ENCODE data around the gene ZNF718.

ZNF718 gene

GRCh38 chr4:138935-139334 is 14.6 kb downstream of the ZNF718 start:
- no peaks in the 10 kb centered on the region for H3K36me3 ChIP-seq (ENCODE audit: insufficient read depth)
- no peaks in the 10 kb centered on the region for H3K4me1 ChIP-seq (ENCODE audit: low read depth, poor library complexity, severe bottlenecking)
- H3K27ac ChIP-seq, result no peak overlapping the region
- no peak overlapping the region for H2AFZ ChIP-seq (ENCODE audit: low read depth)
- H3K4me3 ChIP-seq (IDR thresholded peaks at IDR 0.05; ENCODE audit: insufficient read depth, low read depth, low read length), result no peak overlapping the region
- no peaks in the 10 kb centered on the region for H3K27me3 ChIP-seq (ENCODE audit: insufficient read depth, low read depth)
- H3K4me2 ChIP-seq, result no peak overlapping the region
- no peak overlapping the region for H3K9ac ChIP-seq
- H3K79me2 ChIP-seq (ENCODE audit: insufficient read depth, low read depth), result no peaks in the 10 kb centered on the region
- no peak for TF ChIP-seq CTCF (conservative IDR thresholded peaks at IDR 0.05; ENCODE audit: low read depth, low read length)
- no peaks in the 10 kb centered on the region for H4K20me1 ChIP-seq (ENCODE audit: insufficient read depth)

GRCh38 chr4:139691-140090 is 15.4 kb downstream of the ZNF718 start:
- H3K4me2 ChIP-seq, result no peak overlapping the region
- no peaks in the 10 kb centered on the region for H3K79me2 ChIP-seq (ENCODE audit: insufficient read depth, low read depth)
- H3K4me3 ChIP-seq (IDR thresholded peaks at IDR 0.05; ENCODE audit: insufficient read depth, low read depth, low read length), result no peak overlapping the region
- no peak for TF ChIP-seq CTCF (conservative IDR thresholded peaks at IDR 0.05; ENCODE audit: low read depth, low read length)
- H2AFZ ChIP-seq (ENCODE audit: low read depth), result no peak overlapping the region
- H3K27ac ChIP-seq, result no peak overlapping the region
- H3K36me3 ChIP-seq (ENCODE audit: insufficient read depth), result no peaks in the 10 kb centered on the region
- H3K27me3 ChIP-seq (ENCODE audit: insufficient read depth, low read depth), result no peaks in the 10 kb centered on the region
- no peak overlapping the region for H3K9ac ChIP-seq
- no peaks in the 10 kb centered on the region for H3K4me1 ChIP-seq (ENCODE audit: low read depth, poor library complexity, severe bottlenecking)
- H4K20me1 ChIP-seq (ENCODE audit: insufficient read depth), result no peaks in the 10 kb centered on the region

- no peak overlapping the region for H3K27ac ChIP-seq
- no peak overlapping the region for H3K4me2 ChIP-seq
- H3K36me3 ChIP-seq (ENCODE audit: insufficient read depth), result no peaks in the 10 kb centered on the region
- H3K27me3 ChIP-seq (ENCODE audit: insufficient read depth, low read depth), result no peaks in the 10 kb centered on the region
- H3K9ac ChIP-seq, result no peak overlapping the region
- H3K4me1 ChIP-seq (ENCODE audit: low read depth, poor library complexity, severe bottlenecking), result no peaks in the 10 kb centered on the region
- H3K79me2 ChIP-seq (ENCODE audit: insufficient read depth, low read depth), result no peaks in the 10 kb centered on the region
- H2AFZ ChIP-seq (ENCODE audit: low read depth), result no peak overlapping the region
- H4K20me1 ChIP-seq (ENCODE audit: insufficient read depth), result no peaks in the 10 kb centered on the region
- no peak for TF ChIP-seq CTCF (conservative IDR thresholded peaks at IDR 0.05; ENCODE audit: low read depth, low read length)
- no peak overlapping the region for H3K4me3 ChIP-seq (IDR thresholded peaks at IDR 0.05; ENCODE audit: insufficient read depth, low read depth, low read length)
Measured at GRCh38 chr4:146621-147020, 22.3 kb downstream of the ZNF718 start.

GRCh38 chr4:147233-147632 is 22.9 kb downstream of the ZNF718 start:
- H3K36me3 ChIP-seq (ENCODE audit: insufficient read depth), result no peaks in the 10 kb centered on the region
- no peak overlapping the region for H3K27ac ChIP-seq
- no peak for TF ChIP-seq CTCF (conservative IDR thresholded peaks at IDR 0.05; ENCODE audit: low read depth, low read length)
- H3K27me3 ChIP-seq (ENCODE audit: insufficient read depth, low read depth), result no peaks in the 10 kb centered on the region
- no peak overlapping the region for H3K9ac ChIP-seq
- no peak overlapping the region for H2AFZ ChIP-seq (ENCODE audit: low read depth)
- H3K79me2 ChIP-seq (ENCODE audit: insufficient read depth, low read depth), result no peaks in the 10 kb centered on the region
- no peaks in the 10 kb centered on the region for H4K20me1 ChIP-seq (ENCODE audit: insufficient read depth)
- H3K4me1 ChIP-seq (ENCODE audit: low read depth, poor library complexity, severe bottlenecking), result no peaks in the 10 kb centered on the region
- no peak overlapping the region for H3K4me2 ChIP-seq
- H3K4me3 ChIP-seq (IDR thresholded peaks at IDR 0.05; ENCODE audit: insufficient read depth, low read depth, low read length), result no peak overlapping the region
